Osteoblast (primary cell): Measurements from ENCODE around the gene DNAH17. TPM values are rescaled to one million over a fixed set of nuclear protein-coding genes. Genes with fewer than 3 reads are reported as not detected.

Experiments used
- DNase-seq: peaks from one replicate; pipeline ENCODE4 v3.0.0; 2011; ENCODE audit warnings: low spot score, mixed read lengths; ENCODE audit not compliant: insufficient read length; ENCODE audit errors: missing footprints
- H2AFZ ChIP-seq: 2 replicates; pipeline ENCODE4 v1.6.0; 2011; ENCODE audit warnings: mild to moderate bottlenecking, low read length
- H3K27ac ChIP-seq: 2 replicates; pipeline ENCODE4 v1.5.1; 2011; ENCODE audit warnings: mild to moderate bottlenecking, low read depth, low read length, moderate library complexity
- H3K27me3 ChIP-seq: 2 replicates; pipeline ENCODE4 v1.6.0; 2012; ENCODE audit warnings: mild to moderate bottlenecking, control low read depth, inconsistent platforms, low read length, moderate library complexity; ENCODE audit not compliant: insufficient read depth
- H3K36me3 ChIP-seq: 2 replicates; pipeline ENCODE4 v1.5.1; 2011; ENCODE audit warnings: mild to moderate bottlenecking, low read length, control low read depth, moderate library complexity; ENCODE audit not compliant: insufficient read depth
- H3K4me1 ChIP-seq: 2 replicates; pipeline ENCODE4 v1.5.1; 2011; ENCODE audit warnings: mild to moderate bottlenecking, low read length, control low read depth, moderate library complexity; ENCODE audit not compliant: insufficient read depth
- H3K4me2 ChIP-seq: 2 replicates; pipeline ENCODE4 v1.6.0; 2011; ENCODE audit warnings: mild to moderate bottlenecking, low read length; ENCODE audit not compliant: insufficient read depth
- H3K4me3 ChIP-seq: fragments of 200-600 bp; sonication (generic); 3 replicates; pipeline ENCODE4 v1.5.1; 2012; ENCODE audit warnings: mild to moderate bottlenecking, low read length, inconsistent platforms; ENCODE audit not compliant: insufficient read depth
- H3K79me2 ChIP-seq: 2 replicates; pipeline ENCODE4 v1.6.0; 2012; ENCODE audit warnings: mild to moderate bottlenecking, low read length, control low read depth, inconsistent platforms; ENCODE audit not compliant: insufficient read depth
- H3K9me3 ChIP-seq: 2 replicates; pipeline ENCODE4 v1.5.1; 2011; ENCODE audit warnings: low read depth, low read length, control low read depth
- H4K20me1 ChIP-seq: 2 replicates; pipeline ENCODE4 v1.6.0; 2012; ENCODE audit warnings: mild to moderate bottlenecking, low read length, control low read depth; ENCODE audit not compliant: insufficient read depth
- total RNA-seq: library from RNA; depleted of rRNA; stranded (reverse); fragments of >200 nt; gene quantifications from 2 replicates; pipeline ENCODE4 v1.2.3, GENCODE V29; 2012
- TF ChIP-seq, protein P1 (sequence below): IDR thresholded peaks from 2 replicates; pipeline ENCODE4 v1.5.1; 2011; ENCODE audit warnings: mild to moderate bottlenecking, low read depth, low read length, moderate library complexity; ENCODE audit errors: extremely low read depth

DNAH17 gene
- total RNA-seq, 1 donor, result under 0.01 TPM

GRCh38 chr17:78381601-78382232 is 195.5 kb downstream of the DNAH17 start:
- Histone ChIP-seq H3K36me3 (peaks cover 14% of the 10 kb centered on the region), H3K4me1 (peaks cover 60% of the 10 kb centered on the region), H3K4me2 (peak overlapping the region; percentile 41), H3K27me3 (no peaks in the 10 kb centered on the region), H3K9me3 (no peaks in the 10 kb centered on the region), H3K27ac (peak overlapping the region; percentile 58), H4K20me1 (peaks cover 4% of the 10 kb centered on the region), H2AFZ (no peak overlapping the region), H3K4me3 (no peak overlapping the region), H3K79me2 (peaks cover 76% of the 10 kb centered on the region)
- TF ChIP-seq, protein P1, sequence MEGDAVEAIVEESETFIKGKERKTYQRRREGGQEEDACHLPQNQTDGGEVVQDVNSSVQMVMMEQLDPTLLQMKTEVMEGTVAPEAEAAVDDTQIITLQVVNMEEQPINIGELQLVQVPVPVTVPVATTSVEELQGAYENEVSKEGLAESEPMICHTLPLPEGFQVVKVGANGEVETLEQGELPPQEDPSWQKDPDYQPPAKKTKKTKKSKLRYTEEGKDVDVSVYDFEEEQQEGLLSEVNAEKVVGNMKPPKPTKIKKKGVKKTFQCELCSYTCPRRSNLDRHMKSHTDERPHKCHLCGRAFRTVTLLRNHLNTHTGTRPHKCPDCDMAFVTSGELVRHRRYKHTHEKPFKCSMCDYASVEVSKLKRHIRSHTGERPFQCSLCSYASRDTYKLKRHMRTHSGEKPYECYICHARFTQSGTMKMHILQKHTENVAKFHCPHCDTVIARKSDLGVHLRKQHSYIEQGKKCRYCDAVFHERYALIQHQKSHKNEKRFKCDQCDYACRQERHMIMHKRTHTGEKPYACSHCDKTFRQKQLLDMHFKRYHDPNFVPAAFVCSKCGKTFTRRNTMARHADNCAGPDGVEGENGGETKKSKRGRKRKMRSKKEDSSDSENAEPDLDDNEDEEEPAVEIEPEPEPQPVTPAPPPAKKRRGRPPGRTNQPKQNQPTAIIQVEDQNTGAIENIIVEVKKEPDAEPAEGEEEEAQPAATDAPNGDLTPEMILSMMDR, result no peak
- DNase-seq, result peak; percentile 47

GRCh38 chr17:78380370-78380769 is 196.8 kb downstream of the DNAH17 start:
- no peaks in the 10 kb centered on the region for H3K9me3 ChIP-seq
- H3K27me3 ChIP-seq, result no peaks in the 10 kb centered on the region
- peaks cover 59% of the 10 kb centered on the region for H3K4me1 ChIP-seq
- peak overlapping the region; percentile 99 for H3K27ac ChIP-seq
- H3K4me3 ChIP-seq, result no peak overlapping the region
- no peak for DNase-seq
- TF ChIP-seq, protein P1, result no peak
- peaks cover 4% of the 10 kb centered on the region for H4K20me1 ChIP-seq
- peaks cover 62% of the 10 kb centered on the region for H3K79me2 ChIP-seq
- H2AFZ ChIP-seq, result no peak overlapping the region
- peaks cover 14% of the 10 kb centered on the region for H3K36me3 ChIP-seq
- H3K4me2 ChIP-seq, result peak overlapping the region; percentile 78

DNA sequence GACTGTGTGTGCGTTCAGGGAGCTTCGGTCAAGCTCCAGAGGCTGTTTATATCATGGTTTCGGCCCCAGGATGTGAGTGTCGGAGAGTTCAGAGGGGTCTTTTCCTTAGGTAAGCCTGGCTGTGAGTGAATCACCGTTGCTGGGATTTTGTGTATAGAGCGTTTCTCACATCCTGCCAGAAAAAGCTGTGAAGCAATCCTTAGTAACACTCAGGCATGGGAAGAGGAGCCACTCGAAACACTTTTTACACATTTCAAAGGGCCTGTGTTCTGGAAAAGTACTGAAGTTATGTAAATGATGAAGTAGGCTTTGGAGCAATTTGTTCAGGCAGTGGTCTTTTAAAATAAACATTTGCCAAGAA is 198.1 kb downstream of the DNAH17 start:
- Histone ChIP-seq H3K4me3 (peak overlapping the region; percentile 92), H2AFZ (no peak overlapping the region), H3K4me1 (peaks cover 60% of the 10 kb centered on the region), H4K20me1 (peaks cover 4% of the 10 kb centered on the region), H3K27me3 (no peaks in the 10 kb centered on the region), H3K36me3 (peaks cover 7% of the 10 kb centered on the region), H3K4me2 (peak overlapping the region; percentile 78), H3K9me3 (no peaks in the 10 kb centered on the region), H3K27ac (peak overlapping the region; percentile 99), H3K79me2 (peaks cover 53% of the 10 kb centered on the region)
- TF ChIP-seq, protein P1, result no peak
- DNase-seq, result peak; percentile 95

- TF ChIP-seq, protein P1, result no peak
- DNase-seq, result peak; percentile 89
- H3K36me3 ChIP-seq, result peaks cover 7% of the 10 kb centered on the region
- peak within 1 kb of the TSS; percentile 78 for H3K4me2 ChIP-seq
- no peaks in the 10 kb centered on the region for H3K9me3 ChIP-seq
- H2AFZ ChIP-seq, result peak within 1 kb of the TSS; percentile 93
- peak within 1 kb of the TSS; percentile 100 for H3K27ac ChIP-seq
- H4K20me1 ChIP-seq, result peaks cover 4% of the 10 kb centered on the region
- H3K4me1 ChIP-seq, result peaks cover 58% of the 10 kb centered on the region
- H3K79me2 ChIP-seq, result peaks cover 50% of the 10 kb centered on the region
- H3K4me3 ChIP-seq, result peak within 1 kb of the TSS; percentile 92
- no peaks in the 10 kb centered on the region for H3K27me3 ChIP-seq
Observed at GRCh38 chr17:78378225-78379130, 198.7 kb downstream of the DNAH17 start, which contains the start of gene PGS1. PGS1 (plus strand) TSS chr17:78378649; CDS start chr17:78378666, 17 bp downstream.
